Mucosa of rectum (tissue), 2 donors: ENCODE results near the gene APPL2.
A peak's percentile ranks its signal among the peaks of the same experiment; 100 is the strongest.

Experiments
- H3K27ac ChIP-seq, 2 donors: one replicate each; pipeline ENCODE4 v1.7.0; 2013; ENCODE audit warnings: inconsistent platforms in 2 of 2, low read depth in 2 of 2, low read length in 2 of 2
- H3K27me3 ChIP-seq, 2 donors: one replicate each; pipeline ENCODE4 v1.7.0; 2013; ENCODE audit warnings: low read length in 2 of 2; ENCODE audit not compliant: control insufficient read depth in 2 of 2, insufficient read depth in 2 of 2
- H3K36me3 ChIP-seq, 2 donors: one replicate each; pipeline ENCODE4 v1.7.0; 2013; ENCODE audit warnings: low read length in 2 of 2; ENCODE audit not compliant: control insufficient read depth in 2 of 2, insufficient read depth in 2 of 2
- H3K4me1 ChIP-seq, 2 donors: one replicate each; pipeline ENCODE4 v1.7.0; 2013; ENCODE audit warnings: low read length in 2 of 2, mild to moderate bottlenecking in 1 of 2; ENCODE audit not compliant: control insufficient read depth in 2 of 2, insufficient read depth in 2 of 2
- H3K4me3 ChIP-seq, 2 donors: one replicate each; pipeline ENCODE4 v1.7.0; 2013; ENCODE audit warnings: low read length in 2 of 2
- H3K9ac ChIP-seq, 2 donors: one replicate each; pipeline ENCODE4 v1.7.0; 2013; ENCODE audit warnings: low read length in 2 of 2, low read depth in 1 of 2, mild to moderate bottlenecking in 1 of 2
- H3K9me3 ChIP-seq, 2 donors: one replicate each; pipeline ENCODE4 v1.7.0; 2013; ENCODE audit warnings: low read length in 2 of 2; ENCODE audit not compliant: control insufficient read depth in 2 of 2
- donor health status: healthy.
- donor health status: Normal muscosa, but diverticular disease.

The APPL2 gene

GRCh38 chr12:105218434-105218833 lies 17.5 kb downstream of the APPL2 start:
- Histone ChIP-seq H3K4me3 (no peak overlapping the region), H3K27ac (no peak overlapping the region), H3K36me3 (peaks cover 41 to 42% of the 10 kb centered on the region in 2 donors), H3K27me3 (no peaks in the 10 kb centered on the region), H3K9ac (no peak overlapping the region), H3K4me1 (peaks cover 19 to 30% of the 10 kb centered on the region in 2 donors), H3K9me3 (no peaks in the 10 kb centered on the region)

- H3K27ac ChIP-seq, result peak overlapping the region; percentile 87 to 91
- H3K36me3 ChIP-seq, result peaks cover 36 to 38% of the 10 kb centered on the region in 2 donors
- H3K9ac ChIP-seq, result peak overlapping the region in 1 of 2 donors; percentile 48
- H3K27me3 ChIP-seq, result no peaks in the 10 kb centered on the region
- peak overlapping the region in 1 of 2 donors; percentile 26 for H3K4me3 ChIP-seq
- no peaks in the 10 kb centered on the region for H3K9me3 ChIP-seq
- peaks cover 10 to 17% of the 10 kb centered on the region in 2 donors for H3K4me1 ChIP-seq
Measured at GRCh38 chr12:105214670-105215375, 21.2 kb downstream of the APPL2 start.

- no peak overlapping the region for H3K9ac ChIP-seq
- H3K4me1 ChIP-seq, result peaks cover 10 to 14% of the 10 kb centered on the region in 2 donors
- no peaks in the 10 kb centered on the region for H3K27me3 ChIP-seq
- H3K36me3 ChIP-seq, result peaks cover 36 to 39% of the 10 kb centered on the region in 2 donors
- H3K4me3 ChIP-seq, result no peak overlapping the region
- peak overlapping the region; percentile 68 to 91 for H3K27ac ChIP-seq
- H3K9me3 ChIP-seq, result no peaks in the 10 kb centered on the region
Measured at GRCh38 chr12:105214148-105214547, 21.8 kb downstream of the APPL2 start.

- peaks cover 10 to 14% of the 10 kb centered on the region in 2 donors for H3K4me1 ChIP-seq
- H3K9me3 ChIP-seq, result no peaks in the 10 kb centered on the region
- H3K4me3 ChIP-seq, result no peak overlapping the region
- peaks cover 36 to 37% of the 10 kb centered on the region in 2 donors for H3K36me3 ChIP-seq
- no peaks in the 10 kb centered on the region for H3K27me3 ChIP-seq
- no peak overlapping the region for H3K27ac ChIP-seq
- no peak overlapping the region for H3K9ac ChIP-seq
Measured at GRCh38 chr12:105212438-105212837, 23.5 kb downstream of the APPL2 start.

- Histone ChIP-seq H3K27me3 (no peaks in the 10 kb centered on the region), H3K9ac (no peak overlapping the region), H3K36me3 (peaks cover 51 to 53% of the 10 kb centered on the region in 2 donors), H3K4me1 (peaks cover 0 to 3% of the 10 kb centered on the region in 2 donors), H3K27ac (no peak overlapping the region), H3K9me3 (no peaks in the 10 kb centered on the region), H3K4me3 (no peak overlapping the region)
Measured at GRCh38 chr12:105209091-105209490, 26.9 kb downstream of the APPL2 start.

GRCh38 chr12:105206686-105207374 lies 29.1 kb downstream of the APPL2 start:
- Histone ChIP-seq H3K27ac (no peak overlapping the region), H3K9ac (no peak overlapping the region), H3K9me3 (no peaks in the 10 kb centered on the region), H3K4me3 (no peak overlapping the region), H3K4me1 (no peaks in the 10 kb centered on the region), H3K27me3 (no peaks in the 10 kb centered on the region), H3K36me3 (peaks cover 69% of the 10 kb centered on the region in 2 donors)

- H3K36me3 ChIP-seq, result peaks cover 68% of the 10 kb centered on the region in 2 donors
- H3K27ac ChIP-seq, result peak overlapping the region; percentile 26 to 34
Measured at GRCh38 chr12:105205322-105206048, 30.5 kb downstream of the APPL2 start.

GRCh38 chr12:105204916-105205315 lies 31.1 kb downstream of the APPL2 start:
- H3K9ac ChIP-seq, result no peak overlapping the region
- H3K27me3 ChIP-seq, result no peaks in the 10 kb centered on the region
- no peaks in the 10 kb centered on the region for H3K4me1 ChIP-seq
- H3K9me3 ChIP-seq, result no peaks in the 10 kb centered on the region
- H3K4me3 ChIP-seq, result no peak overlapping the region
- peaks cover 70 to 71% of the 10 kb centered on the region in 2 donors for H3K36me3 ChIP-seq
- peak overlapping the region in 1 of 2 donors; percentile 18 for H3K27ac ChIP-seq

More at GRCh38 chr12:105205322-105206048, 30.5 kb downstream of the APPL2 start:
- Histone ChIP-seq H3K4me1 (no peaks in the 10 kb centered on the region), H3K9me3 (no peaks in the 10 kb centered on the region), H3K9ac (no peak overlapping the region), H3K27me3 (no peaks in the 10 kb centered on the region), H3K4me3 (no peak overlapping the region)

GRCh38 chr12:105204127-105204526 lies 31.8 kb downstream of the APPL2 start:
- no peak overlapping the region for H3K9ac ChIP-seq
- no peaks in the 10 kb centered on the region for H3K4me1 ChIP-seq
- H3K27ac ChIP-seq, result no peak overlapping the region
- no peaks in the 10 kb centered on the region for H3K9me3 ChIP-seq
- H3K27me3 ChIP-seq, result no peaks in the 10 kb centered on the region
- peaks cover 70 to 72% of the 10 kb centered on the region in 2 donors for H3K36me3 ChIP-seq
- H3K4me3 ChIP-seq, result no peak overlapping the region

- Histone ChIP-seq H3K27ac (no peak overlapping the region), H3K9me3 (no peaks in the 10 kb centered on the region), H3K4me1 (no peaks in the 10 kb centered on the region), H3K9ac (no peak overlapping the region), H3K4me3 (no peak overlapping the region), H3K36me3 (peaks cover 65 to 76% of the 10 kb centered on the region in 2 donors), H3K27me3 (no peaks in the 10 kb centered on the region)
Measured at GRCh38 chr12:105202202-105202601, 33.8 kb downstream of the APPL2 start.
